Osteocyte (in vitro differentiated cells): Measurements from ENCODE around the gene MYH10. TPM values are rescaled to one million over a fixed set of nuclear protein-coding genes. Genes with fewer than 3 reads are reported as not detected.

ENCODE experiments used
- DNase-seq: peaks from one replicate; pipeline ENCODE4 v3.0.0; 2021; ENCODE audit warnings: mixed read lengths; ENCODE audit not compliant: unreplicated experiment; ENCODE audit errors: extremely low spot score
- H3K27ac Mint-ChIP-seq: one replicate; pipeline ENCODE4 v1.8.0; 2021; ENCODE audit warnings: mild to moderate bottlenecking, mixed read lengths; ENCODE audit not compliant: unreplicated experiment
- H3K27me3 Mint-ChIP-seq: one replicate; pipeline ENCODE4 v1.8.0; 2021; ENCODE audit warnings: mixed read lengths; ENCODE audit not compliant: unreplicated experiment
- H3K36me3 Mint-ChIP-seq: one replicate; pipeline ENCODE4 v1.8.0; 2021; ENCODE audit warnings: mixed read lengths; ENCODE audit not compliant: unreplicated experiment
- H3K4me1 Mint-ChIP-seq: one replicate; pipeline ENCODE4 v1.8.0; 2021; ENCODE audit warnings: mixed read lengths; ENCODE audit not compliant: unreplicated experiment
- H3K4me3 Mint-ChIP-seq: one replicate; pipeline ENCODE4 v1.8.0; 2021; ENCODE audit warnings: mild to moderate bottlenecking, moderate library complexity, mixed read lengths; ENCODE audit not compliant: unreplicated experiment
- H3K9me3 Mint-ChIP-seq: one replicate; pipeline ENCODE4 v1.8.0; 2021; ENCODE audit warnings: mixed read lengths; ENCODE audit not compliant: unreplicated experiment
- CTCF ChIP-seq: fragments of 200-600 bp; sonication (generic); IDR thresholded peaks from 2 replicates; pipeline ENCODE4 v1.5.0; 2021; ENCODE audit warnings: antibody characterized with exemption, mild to moderate bottlenecking, moderate library complexity
- total RNA-seq: library from RNA; stranded (reverse); gene quantifications from 2 replicates; pipeline ENCODE4 v1.2.1, GENCODE V29; 2021

Gene MYH10
- total RNA-seq, 1 donor from 2014 or later = 110 TPM

GRCh38 chr17:8479431-8479947, 151.0 kb downstream of the MYH10 start:
- no peak overlapping the region for H3K27ac Mint-ChIP-seq
- DNase-seq = no peak
- no peaks in the 10 kb centered on the region for H3K4me1 Mint-ChIP-seq
- no peak overlapping the region for H3K4me3 Mint-ChIP-seq
- peaks cover 67% of the 10 kb centered on the region for H3K36me3 Mint-ChIP-seq
- H3K9me3 Mint-ChIP-seq = peaks cover 2% of the 10 kb centered on the region
- H3K27me3 Mint-ChIP-seq = no peaks in the 10 kb centered on the region
- TF ChIP-seq CTCF = no peak

- H3K4me1 Mint-ChIP-seq = no peaks in the 10 kb centered on the region
- TF ChIP-seq CTCF = no peak
- DNase-seq = no peak
- no peak overlapping the region for H3K4me3 Mint-ChIP-seq
- no peak overlapping the region for H3K27ac Mint-ChIP-seq
- H3K9me3 Mint-ChIP-seq = no peaks in the 10 kb centered on the region
- no peaks in the 10 kb centered on the region for H3K27me3 Mint-ChIP-seq
- H3K36me3 Mint-ChIP-seq = peaks cover 61% of the 10 kb centered on the region
Measured at GRCh38 chr17:8477715-8478441, 152.6 kb downstream of the MYH10 start.

- Mint-ChIP-seq H3K27me3 (no peaks in the 10 kb centered on the region), H3K4me1 (no peaks in the 10 kb centered on the region), H3K4me3 (no peak overlapping the region), H3K36me3 (peaks cover 56% of the 10 kb centered on the region), H3K9me3 (no peaks in the 10 kb centered on the region), H3K27ac (no peak overlapping the region)
- no peak for DNase-seq
- TF ChIP-seq CTCF = no peak
Measured at GRCh38 chr17:8477171-8477570, 153.4 kb downstream of the MYH10 start.

GRCh38 chr17:8476741-8477140, 153.8 kb downstream of the MYH10 start:
- no peak for DNase-seq
- Mint-ChIP-seq H3K9me3 (no peaks in the 10 kb centered on the region), H3K4me3 (no peak overlapping the region), H3K27me3 (no peaks in the 10 kb centered on the region), H3K27ac (no peak overlapping the region), H3K4me1 (no peaks in the 10 kb centered on the region), H3K36me3 (peaks cover 53% of the 10 kb centered on the region)
- no peak for TF ChIP-seq CTCF

- H3K27me3 Mint-ChIP-seq = no peaks in the 10 kb centered on the region
- no peak overlapping the region for H3K4me3 Mint-ChIP-seq
- TF ChIP-seq CTCF = no peak
- peak; percentile 76 for DNase-seq
- no peaks in the 10 kb centered on the region for H3K9me3 Mint-ChIP-seq
- H3K36me3 Mint-ChIP-seq = peaks cover 55% of the 10 kb centered on the region
- H3K27ac Mint-ChIP-seq = no peak overlapping the region
- H3K4me1 Mint-ChIP-seq = no peaks in the 10 kb centered on the region
Measured at GRCh38 chr17:8475781-8476180, 154.7 kb downstream of the MYH10 start.
